Activated CD8-positive, alpha-beta memory T cell treated with anti-CD3 and anti-CD28 coated beads for 4 hours (primary cell): ENCODE results near the gene PHOSPHO1.
"Not testable (repeated sequence)": the region's sequence is repeated elsewhere in the genome, so short reads cannot be mapped to it uniquely, and the experiment has no call there.

Source experiments
- DNase-seq, 2 donors: peaks; one replicate each; pipeline ENCODE4 v3.0.0-alpha.2; 2020; ENCODE audit warnings: low read depth in 2 of 2

PHOSPHO1 gene

DNA sequence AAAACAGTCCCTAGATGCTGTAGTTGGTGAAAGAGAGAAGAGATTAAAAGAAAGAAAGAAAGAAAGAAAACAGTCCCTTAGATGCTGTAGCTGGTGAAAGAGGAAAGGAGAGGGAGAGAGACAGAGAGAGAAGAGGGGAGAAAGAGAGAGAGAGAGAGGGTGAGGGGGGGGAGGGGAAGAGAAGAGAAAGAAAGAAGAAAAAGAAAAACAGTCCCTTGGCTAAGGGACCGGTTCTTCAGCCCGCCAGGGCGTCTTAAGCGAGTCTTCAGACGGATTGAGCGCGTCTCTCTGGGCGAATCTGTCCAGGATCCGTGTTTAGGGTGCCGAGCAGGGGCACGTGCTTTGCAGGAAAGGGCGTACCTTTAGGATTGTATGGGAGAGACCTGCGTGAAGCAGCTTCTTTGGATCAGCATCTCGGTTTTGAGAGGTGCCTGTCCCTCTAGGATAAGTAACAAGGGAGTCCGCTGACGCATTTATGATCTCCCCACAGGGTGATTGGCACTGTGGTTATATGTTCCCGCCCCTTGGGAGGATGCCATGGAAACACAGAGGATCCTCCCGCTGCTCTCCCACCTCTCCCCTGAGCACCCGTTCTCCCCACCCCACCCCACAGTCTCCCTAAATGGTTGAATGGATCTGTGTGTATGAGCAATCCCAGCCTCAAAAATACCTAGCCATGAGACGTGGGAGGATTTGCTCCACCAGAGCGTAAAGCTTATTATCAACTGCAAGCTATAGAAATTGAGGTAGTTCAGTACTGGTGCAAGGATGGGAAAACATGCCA is 36.9 kb downstream of the PHOSPHO1 start:
- DNase-seq = no peak

DNA sequence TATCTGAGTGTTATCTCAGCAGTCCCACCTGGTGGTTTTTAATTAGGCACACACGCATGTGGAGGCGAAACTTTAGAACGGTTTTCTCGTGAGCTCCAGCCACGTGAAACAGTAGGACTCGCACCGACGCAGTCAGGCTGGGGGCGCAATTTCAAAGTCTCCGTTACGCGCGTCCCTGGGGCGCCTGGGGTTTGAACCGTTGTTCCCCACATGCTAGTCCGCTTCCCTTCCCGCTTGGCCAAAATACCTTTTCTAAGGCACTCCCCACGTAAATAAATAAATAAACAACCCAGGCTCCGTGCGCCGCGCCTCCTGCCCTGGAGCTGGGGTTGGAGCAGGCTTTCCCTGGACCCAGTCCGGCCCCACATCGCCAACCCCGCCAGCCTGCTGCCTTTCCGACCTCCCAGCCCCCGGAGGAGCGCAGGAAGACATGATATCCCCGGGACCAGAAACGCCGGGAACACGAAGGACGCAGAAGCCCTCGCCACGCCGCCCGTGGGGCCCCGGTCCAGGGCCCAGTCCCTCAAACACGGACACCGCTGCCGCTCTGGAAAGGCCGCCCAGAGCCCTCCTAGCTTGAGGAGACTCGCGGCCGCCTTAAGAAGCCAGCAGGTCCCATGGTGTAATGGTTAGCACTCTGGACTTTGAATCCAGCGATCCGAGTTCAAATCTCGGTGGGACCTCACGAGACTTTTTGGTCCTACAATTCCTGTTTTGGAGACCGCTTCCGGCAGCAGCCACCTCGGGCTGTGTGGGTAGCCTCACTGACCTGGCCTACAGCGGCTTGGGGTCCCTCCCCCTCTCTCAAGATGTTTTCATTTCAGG is 38.5 kb downstream of the PHOSPHO1 start:
- DNase-seq = peak; percentile 77 to 93

DNA sequence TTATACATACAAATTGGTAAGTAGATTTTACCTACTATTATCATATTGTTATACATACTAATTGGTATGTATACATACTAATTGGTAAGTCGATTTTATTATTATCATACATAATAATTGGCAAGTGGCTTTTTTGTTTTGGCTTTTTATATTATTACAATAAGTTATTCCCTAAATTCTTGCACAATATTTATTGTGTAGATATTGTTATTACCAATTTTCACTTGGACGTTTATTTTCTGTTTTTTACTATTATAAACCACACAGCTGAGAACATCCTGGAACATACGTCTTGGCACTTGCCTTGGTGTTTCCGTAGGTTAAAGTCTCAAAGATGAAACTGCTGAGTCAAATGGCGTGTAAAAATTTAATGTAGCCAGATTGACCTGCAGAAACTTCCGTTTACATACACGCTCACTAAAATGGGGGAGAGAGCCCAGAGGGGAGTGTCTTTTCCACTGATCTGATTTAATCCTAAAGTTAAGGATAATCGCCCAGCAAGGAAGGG is 39.1 kb downstream of the PHOSPHO1 start:
- DNase-seq = no peak

DNA sequence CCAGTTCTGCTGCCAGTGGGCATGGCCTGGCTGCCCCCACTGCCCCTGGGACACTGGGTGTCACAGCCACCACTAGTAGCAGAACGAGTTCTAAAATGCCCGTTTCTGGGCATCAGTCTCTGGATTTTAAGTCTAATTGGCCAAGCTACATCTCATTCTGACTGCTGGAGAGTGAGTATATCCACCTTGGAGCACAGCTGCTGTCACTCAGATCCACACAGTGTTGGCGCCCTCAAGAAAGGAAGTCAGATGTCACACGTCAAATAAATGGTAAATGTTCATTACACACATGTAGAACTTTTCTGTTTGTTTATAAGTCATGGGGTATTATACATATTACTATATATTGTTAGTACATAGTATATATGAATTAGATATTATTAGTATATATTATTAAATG is 39.7 kb downstream of the PHOSPHO1 start:
- no peak for DNase-seq

DNA sequence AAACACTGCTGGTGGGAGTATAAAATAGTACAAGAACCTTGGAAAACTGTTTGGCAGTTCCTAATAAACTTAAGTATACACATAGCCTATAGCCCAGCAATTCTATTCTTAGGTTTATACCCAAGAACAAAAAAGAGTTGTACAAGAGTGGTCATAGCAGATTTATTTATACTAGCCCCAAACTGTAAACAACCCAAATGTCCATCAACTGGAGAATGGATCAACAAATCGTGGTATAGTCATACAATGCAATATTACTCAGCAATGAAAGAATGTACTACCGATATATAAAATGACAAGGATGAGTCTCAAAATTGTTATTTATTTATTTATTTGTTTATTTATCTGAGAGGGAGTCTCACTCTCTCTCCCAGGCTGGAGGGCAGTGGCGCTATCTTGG is 43.3 kb downstream of the PHOSPHO1 start:
- DNase-seq = no peak

DNA sequence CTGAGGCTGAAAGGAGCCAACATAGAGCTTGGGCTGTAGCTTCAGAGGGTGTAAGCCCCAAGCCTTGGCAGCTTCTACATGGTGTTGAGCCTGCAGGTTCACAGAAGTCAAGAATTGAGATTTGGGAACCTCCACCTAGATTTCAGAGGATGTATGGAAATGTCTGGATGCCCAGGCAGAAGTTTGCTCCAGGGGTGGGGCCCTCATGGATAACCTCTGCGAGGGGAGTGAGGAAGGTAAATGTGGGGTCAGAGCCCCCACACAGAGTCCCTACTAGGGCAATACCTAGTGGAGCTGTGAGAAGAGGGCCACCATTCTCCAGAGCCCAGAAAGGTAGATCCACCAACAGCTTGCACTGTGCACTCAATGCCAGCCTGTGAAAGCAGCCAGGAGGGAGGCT is 45.2 kb downstream of the PHOSPHO1 start:
- not testable (repeated sequence) for DNase-seq

DNA sequence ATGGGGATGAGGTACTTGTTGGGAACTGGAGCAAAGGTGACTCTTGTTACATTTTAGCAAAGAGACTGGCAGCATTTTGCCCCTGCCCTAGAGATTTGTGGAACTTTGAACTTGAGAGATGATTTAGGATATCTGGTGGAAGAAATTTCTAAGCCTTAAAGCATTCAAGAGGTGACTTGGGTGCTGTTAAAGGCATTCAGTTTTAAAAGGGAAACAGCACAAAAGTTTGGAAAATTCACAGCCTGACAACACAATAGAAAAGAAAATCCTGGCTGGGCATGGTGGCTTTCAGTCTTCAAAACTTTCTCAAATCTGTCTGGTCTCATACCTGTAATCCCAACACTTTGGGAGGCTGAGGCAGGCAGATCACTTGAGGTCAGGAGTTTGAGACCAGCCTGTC is 46.1 kb downstream of the PHOSPHO1 start:
- DNase-seq = not testable (repeated sequence)

DNA sequence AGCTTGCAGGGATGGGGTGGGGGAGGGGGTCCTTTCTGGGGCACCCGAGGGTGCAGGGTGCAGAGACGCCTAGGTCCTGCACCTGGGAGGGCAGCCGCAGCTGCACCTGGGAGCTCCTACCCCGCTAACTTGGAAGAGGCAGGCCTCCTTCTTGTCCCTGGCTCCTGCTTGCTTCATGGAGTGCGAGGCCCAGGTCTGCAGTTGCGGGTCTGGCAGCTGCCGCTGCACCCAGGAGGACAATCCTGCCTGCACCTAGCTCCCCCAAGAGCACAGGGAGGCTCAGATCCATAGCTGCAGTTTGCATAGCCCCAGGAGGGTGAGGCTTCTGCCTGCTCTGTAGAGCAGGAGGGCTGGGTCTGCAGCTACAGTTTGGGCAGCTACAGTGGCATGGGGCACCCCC is 46.8 kb downstream of the PHOSPHO1 start:
- DNase-seq = no peak

DNA sequence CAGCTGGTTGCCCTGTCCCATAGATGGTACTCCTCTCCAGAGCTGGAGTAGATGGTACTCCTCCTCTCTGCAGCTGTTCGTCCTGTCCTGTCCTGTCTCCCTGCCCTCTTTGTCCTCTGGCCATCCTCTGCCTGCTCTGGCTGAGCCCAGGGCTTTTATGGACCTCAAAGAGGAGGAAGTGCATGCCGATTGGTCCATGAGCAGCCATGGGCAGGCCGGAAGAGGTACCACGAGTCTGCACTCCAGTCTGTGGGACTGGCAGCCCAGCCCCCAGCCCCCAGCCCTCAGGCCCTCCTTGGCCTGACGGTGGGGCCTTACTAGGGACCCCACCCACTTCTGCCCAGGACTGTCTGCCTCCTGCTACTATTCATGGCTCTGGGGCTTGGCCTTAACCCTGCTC is 47.2 kb downstream of the PHOSPHO1 start:
- no peak for DNase-seq

DNA sequence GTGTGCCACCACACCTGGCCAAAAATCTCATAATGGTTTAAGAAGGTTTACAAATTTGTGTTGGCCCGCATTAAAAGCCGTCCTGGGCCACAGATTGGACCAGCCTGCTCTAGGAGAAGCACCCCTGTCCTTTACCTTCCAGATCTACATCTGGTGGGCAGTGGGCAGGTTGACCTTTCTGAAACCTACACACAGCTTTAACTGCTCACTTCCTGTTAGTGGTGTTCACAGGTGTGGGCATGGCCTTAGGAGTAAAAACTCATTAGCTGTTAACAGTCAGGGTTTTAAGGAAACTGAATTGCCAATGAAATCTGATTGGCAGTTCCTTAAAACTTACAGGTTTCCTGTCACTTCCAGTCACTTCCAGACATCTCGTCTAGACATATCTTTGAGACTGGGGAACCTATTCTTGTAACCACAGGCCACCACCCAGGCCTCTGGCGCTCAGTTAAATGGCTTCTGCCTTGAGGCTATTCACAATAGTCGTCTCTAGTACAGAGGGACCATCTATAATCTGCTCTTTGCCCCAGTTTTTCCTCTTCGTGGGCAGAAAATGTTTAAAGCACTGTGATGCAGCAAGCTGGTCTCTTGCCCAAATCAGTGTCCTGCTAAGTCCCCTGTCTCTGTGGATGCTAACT is 49.5 kb downstream of the PHOSPHO1 start:
- no peak for DNase-seq

DNA sequence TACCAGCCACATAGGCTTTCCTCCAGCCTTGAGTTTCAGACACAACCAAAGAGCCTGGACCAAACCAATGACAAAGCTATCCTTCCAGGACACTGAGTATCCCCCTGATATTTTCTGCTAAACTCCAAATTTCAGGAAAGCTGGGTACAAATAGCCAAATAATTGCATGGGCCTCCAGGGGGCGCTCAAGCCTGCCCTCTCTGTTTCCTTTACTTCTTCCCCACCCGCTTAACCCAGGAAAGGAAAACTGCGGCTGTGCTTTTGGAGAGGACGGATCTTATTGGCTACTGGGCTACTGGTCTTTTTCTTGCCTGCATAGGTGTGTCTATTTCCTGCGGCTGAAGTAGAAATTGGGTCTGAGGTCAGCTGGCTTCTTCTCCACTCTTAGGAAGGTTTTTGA is 50.3 kb downstream of the PHOSPHO1 start:
- peak; percentile 23 to 46 for DNase-seq

DNA sequence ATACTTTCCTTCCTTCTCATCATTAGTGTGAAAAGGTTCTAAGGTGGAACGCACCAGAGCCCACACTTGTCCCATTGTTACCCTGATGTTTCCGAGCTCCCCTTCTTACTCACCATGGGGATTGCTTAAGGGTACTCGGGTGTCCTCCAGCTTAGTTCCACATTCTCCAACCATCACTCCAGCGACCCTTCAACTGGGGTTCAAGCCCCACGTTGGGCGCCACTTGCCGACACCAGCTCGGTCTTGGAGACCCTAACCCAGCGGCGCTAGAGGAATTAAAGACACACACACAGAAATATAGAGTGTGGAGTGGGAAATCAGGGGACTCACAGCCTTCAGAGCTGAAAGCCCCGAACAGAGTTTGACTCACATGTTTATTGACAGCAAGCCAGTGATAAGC is 54.6 kb downstream of the PHOSPHO1 start:
- not testable (repeated sequence) for DNase-seq
